HL-60/S4 (cell line): ENCODE measurements around the gene PTCH1.

Experiments used
- in situ Hi-C: fragments of 300-500 bp; cut with MboI; formaldehyde crosslinking; loops from 2 replicates; pipeline ENCODE4 v1.14.3; 2022; ENCODE audit warnings: low sequenced_read_pairs

The PTCH1 gene

DNA sequence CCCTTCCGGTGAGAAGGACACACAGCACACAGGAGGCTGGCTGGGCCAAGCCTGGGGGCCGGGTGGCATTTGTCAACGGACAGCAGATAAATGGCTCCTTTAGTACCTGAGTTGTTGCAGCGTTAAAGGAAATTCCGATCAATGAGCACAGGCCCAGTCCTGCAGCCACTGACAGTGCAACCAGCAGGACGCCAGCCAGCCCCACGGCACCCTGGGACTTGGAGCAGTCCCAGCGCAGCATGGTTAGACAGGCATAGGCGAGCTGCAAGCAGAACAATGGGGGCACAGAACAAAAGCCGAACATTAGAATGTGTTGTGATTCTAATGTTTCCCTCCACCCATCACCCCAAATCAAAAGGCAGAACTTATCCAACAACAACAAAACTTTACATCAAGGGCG is 39.3 kb downstream of the PTCH1 start:
- in situ Hi-C loops, result no loop called here

DNA sequence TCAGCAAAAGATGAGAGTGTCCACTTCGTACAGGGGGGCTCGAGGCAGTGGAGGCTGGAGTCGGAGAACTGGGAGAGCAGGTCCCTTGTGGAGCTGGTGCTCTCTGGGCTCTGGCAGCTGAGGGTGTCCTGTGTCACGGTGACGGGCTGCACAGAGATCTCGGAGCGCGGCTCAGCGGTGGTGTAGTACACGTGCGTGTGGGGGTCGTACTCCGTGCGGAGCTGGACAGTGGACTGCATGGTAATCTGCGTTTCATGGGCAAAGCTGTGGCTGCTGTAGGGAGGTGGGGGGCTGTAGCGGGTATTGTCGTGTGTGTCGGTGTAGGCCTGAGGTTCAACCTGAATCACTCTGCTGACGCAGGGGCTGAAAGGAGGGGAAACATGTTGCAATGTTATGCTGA is 48.0 kb downstream of the PTCH1 start:
- in situ Hi-C loops, result no loop called here

DNA sequence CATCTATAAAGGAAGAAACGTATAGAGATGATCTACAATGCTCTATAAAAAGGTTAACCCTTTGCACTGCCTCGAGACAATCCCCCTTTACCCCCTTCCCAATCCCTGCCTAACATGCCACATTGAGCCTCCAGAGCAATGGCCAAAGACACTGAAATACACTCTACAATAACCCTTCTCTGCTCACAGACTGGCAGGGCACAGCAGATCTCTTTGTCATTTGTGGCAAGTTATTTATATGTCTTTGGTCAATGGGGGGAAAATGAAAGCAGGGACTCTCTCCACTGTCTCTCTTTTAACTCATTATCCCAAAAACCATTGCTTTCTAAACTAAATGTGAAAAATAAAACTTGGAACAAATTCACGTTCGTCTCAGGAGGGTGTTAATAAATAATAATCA is 51.7 kb downstream of the PTCH1 start:
- in situ Hi-C loops, result no loop called here

DNA sequence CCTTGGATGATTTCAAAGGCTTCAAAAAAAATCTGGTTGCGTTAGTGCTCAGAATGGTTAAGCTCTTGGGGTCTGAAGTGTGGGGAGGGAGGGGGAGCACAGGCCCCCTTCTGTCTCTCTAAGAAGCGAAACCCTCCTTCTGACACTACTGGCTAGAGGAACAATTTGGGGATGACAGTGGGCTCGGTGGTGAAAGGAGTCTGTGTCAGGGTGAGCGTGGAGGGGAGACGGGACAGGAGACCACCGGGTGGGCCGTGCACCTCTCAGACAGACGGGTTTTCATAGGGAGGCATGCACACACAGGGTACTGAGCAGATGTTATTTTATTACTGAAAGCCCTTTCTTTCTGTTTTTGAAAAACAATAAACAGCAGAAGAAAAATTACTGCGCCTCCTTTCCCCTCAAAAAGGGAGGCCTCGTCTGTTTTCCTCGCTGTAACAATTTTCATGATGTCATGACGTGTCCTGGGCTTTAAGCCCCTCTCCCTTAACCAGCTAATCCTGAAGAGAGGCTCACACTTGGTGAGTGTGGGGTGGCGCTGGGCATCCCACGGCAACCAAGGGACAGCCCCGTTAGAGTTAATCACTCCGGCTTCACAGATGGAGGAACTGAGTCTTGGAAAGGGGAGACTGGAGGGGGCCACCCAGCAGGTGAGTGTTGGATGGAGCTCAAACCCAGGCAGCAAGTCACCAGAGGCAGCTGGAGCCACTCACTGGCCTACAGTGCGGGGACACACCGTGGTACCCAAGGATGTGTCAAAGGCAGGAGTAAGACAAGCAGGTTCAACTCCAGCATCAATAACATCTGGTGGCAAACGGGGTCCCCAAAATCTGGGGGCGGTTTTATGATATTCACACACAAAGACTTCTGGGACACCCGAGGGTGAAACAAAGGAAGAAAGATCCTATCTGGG is 53.4 kb downstream of the PTCH1 start:
- in situ Hi-C loops, result no loop called here

GRCh38 chr9:95462249-95463147 is 54.3 kb downstream of the PTCH1 start:
- in situ Hi-C loops, result no loop called here

GRCh38 chr9:95461448-95462248 is 55.1 kb downstream of the PTCH1 start:
- in situ Hi-C loops, result no loop called here

DNA sequence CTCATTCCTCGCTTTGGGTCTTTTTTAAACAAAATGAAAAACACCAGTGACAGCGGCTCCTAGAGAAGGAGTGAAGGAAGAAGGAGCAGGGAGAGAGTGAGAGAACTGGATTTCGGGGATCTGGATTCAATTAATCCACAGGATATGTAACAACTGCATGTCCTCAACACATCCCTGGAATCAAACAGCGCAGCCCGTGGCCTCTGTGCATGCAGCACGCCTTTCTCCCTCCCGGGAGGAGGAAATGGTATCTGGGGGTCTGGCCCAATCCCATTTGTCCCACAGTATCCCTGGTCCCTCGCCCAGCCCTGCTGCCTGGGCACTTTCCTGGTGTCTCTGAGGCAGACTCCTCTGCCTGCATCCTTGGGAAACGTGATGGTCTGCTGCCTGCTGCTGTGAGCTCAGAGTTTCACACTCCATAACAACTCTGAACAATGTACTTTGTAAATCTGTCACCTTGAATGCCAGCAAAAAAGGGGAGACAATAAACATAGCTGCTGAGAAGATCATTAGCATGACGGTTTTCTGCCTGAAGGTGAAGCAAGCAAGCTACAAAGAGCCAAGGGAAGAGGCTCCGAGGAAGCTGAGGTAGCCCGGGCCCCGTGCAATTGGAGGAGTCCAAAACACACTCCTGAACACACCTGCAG is 56.1 kb downstream of the PTCH1 start:
- in situ Hi-C loops, result no loop called here

DNA sequence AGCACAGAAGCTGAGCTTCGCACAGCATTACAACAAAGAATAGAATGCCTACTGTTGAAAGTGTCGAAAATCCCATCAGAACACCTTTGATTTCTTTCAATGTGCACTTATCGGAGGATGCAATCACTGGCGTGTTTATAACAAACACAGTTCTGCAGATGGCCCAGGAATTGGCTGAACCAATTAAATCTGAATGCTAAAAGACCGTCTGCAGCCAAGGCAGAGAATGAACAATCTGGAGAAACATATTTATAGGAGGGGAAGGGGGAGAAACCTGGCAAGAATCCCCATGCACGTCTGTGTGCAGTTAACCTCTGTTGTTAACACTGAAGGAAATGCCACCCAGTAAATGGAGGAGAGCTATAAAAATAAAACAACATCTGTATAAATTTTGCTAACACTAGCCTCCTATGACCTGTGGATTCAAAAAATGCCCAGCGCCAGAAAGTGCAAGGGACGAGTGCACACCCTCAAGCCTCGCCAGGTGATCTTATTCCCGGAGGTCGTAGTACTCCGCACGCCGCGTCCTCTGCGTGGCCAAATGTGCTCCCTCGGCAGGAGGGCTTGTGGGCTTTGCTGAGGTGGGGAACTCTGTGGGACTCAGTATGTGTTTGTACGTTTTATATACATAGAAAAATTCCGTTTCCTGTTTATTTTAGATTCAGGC is 56.8 kb downstream of the PTCH1 start:
- in situ Hi-C loops, result no loop called here

DNA sequence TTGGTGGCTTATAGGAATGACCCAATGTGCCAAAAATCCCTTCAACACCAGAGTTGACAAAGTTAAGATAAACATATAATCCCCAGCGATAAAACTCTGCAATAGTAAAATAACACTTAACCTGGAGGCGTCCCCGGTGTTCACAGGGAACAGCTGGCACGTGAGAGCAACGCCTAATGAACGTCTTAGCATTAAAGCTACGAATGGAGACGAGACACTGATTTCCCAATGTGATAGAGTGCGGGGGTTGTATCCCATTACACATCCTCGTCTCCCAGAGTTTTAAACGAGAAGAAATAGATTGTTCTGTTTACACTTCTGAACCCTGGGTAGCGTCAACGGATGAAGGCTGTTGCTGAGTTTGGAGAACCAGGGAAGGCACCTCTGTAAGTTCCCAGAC is 57.6 kb downstream of the PTCH1 start:
- in situ Hi-C loops, result no loop called here

DNA sequence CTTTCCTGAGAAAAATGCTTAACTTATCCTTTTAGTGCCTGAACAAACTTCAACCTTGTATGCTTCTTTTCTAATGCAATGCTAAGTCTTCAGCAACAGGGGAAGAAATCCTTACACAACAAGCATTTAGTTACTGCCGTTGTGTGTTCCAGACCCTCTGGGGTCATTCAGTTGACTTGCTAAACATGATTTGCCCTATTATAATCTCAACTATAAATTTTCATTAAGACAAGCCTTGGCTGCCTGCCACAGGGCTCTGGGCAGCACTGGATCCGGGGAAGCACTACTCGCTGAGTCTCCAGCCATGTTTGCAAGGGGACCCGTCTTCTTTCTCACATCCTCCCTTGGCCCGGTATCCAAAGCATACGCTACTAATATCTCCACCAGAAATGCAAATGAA is 58.1 kb downstream of the PTCH1 start:
- in situ Hi-C loops, result no loop called here

DNA sequence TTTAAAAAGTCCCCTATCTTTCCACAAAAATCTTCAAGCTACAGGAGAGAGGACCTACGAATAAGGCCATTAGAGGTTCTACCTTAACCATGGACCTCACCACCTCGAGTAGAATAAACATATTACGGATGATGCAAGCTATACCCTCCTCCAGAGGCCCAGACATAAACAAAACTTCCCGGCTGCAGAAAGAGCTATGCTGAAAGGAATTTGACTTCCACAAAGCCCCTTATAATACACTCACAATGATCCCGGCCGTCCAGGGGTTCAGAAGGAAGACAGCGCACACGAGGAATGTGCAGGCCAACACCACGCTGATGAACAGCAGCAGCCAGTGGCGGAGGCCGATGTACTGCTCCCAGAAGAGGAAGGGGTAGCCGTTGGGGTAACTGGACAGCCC is 59.0 kb downstream of the PTCH1 start:
- in situ Hi-C loops, result no loop called here

DNA sequence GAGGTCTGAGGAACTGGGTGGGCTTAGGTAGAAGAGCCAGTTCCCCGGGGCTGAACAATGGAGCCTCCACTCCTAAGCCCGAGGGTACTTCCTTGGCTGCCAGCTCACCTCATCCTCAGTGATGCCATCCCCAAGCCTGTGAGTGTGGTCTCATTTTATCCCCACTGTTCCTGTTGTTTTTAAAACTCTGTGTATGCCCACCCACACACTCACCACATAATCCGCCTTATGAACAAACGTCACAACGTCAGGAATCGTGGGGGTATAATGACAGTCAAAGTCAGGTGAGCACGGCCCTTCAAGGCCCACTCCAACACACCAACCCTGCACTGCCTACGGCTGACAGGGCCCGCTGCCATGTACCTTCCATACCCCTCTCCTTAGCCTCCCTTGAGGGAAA is 61.1 kb downstream of the PTCH1 start:
- in situ Hi-C loops, result no loop called here

DNA sequence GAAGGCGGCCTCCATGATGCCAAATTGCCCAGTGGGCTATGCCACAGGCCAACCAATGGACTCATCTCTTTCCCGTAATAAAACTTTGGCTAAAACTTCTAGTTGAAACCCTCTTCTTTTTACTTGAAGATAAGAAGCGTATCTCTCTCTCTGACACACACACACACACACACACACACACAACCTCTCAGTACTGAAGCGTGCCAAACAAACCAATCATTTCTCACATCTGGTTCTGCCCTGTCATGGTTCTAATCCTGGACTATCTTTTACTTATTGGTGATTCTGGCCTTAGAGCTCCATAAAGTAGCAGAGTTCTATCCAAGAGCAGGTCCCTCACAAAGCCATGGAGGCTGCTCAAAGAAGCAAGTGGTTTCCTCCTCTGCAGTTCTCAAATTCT is 64.6 kb downstream of the PTCH1 start:
- in situ Hi-C loops, result no loop called here

- in situ Hi-C loops, result no loop called here
These were observed 65.7 kb downstream of the PTCH1 start for GRCh38 chr9:95451065-95451426.

GRCh38 chr9:95450171-95451064 is 66.4 kb downstream of the PTCH1 start:
- in situ Hi-C loops, result no loop called here

- in situ Hi-C loops, result no loop called here
These were observed 67.8 kb downstream of the PTCH1 start for GRCh38 chr9:95449016-95449415.

GRCh38 chr9:95447660-95448420 is 68.9 kb downstream of the PTCH1 start:
- in situ Hi-C loops, result no loop called here

DNA sequence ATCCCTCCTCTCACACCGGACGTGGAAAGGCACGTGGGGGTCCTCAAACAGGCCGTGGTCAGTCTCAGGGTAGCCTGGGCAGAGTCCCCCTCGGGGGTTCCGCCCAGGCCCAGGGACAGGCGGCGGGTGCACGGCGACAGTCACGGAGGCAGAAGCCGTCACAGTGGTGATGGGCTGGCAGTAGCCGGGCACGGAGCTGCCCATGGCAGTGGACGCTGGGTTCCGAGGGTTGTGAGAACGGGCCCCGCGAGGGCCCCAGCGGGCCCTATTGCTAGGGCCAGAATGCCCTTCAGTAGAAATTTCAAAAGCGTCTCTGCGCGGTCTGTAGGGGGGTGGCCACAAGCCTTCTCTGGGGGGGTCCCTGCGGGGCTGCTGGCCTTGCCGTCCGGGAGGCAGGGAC is 69.8 kb downstream of the PTCH1 start:
- in situ Hi-C loops, result no loop called here
